WERI-Rb-1 (cell line): ENCODE results near the gene FGF12.

ENCODE experiments used
- DNase-seq: peaks from one replicate; pipeline ENCODE4 v3.0.0-alpha.2; 2020
- H3K27ac ChIP-seq: fragments of 250-450 bp; sonication (Bioruptor Pico); 2 replicates; pipeline ENCODE4 v1.5.1; 2020; ENCODE audit warnings: mild to moderate bottlenecking, moderate library complexity
- H3K27me3 ChIP-seq: fragments of 250-450 bp; sonication (Bioruptor Pico); 2 replicates; pipeline ENCODE4 v1.5.1; 2021; ENCODE audit warnings: mild to moderate bottlenecking, low read depth, moderate library complexity; ENCODE audit not compliant: insufficient read depth, severe bottlenecking
- H3K36me3 ChIP-seq: fragments of 250-450 bp; sonication (Bioruptor Pico); 2 replicates; pipeline ENCODE4 v1.5.1; 2020; ENCODE audit warnings: mild to moderate bottlenecking, moderate library complexity
- H3K4me3 ChIP-seq: 2 replicates; pipeline ENCODE4 v1.5.1; 2011; ENCODE audit warnings: low read depth, mild to moderate bottlenecking, control low read depth, low read length
- H3K9me3 ChIP-seq: fragments of 250-450 bp; sonication (Bioruptor Pico); 2 replicates; pipeline ENCODE4 v1.5.1; 2021; ENCODE audit warnings: mild to moderate bottlenecking, moderate library complexity; ENCODE audit not compliant: severe bottlenecking
- TF ChIP-seq, protein P1 (sequence below): IDR thresholded peaks from 2 replicates; pipeline ENCODE4 v1.5.1; 2011; ENCODE audit warnings: low read depth, mild to moderate bottlenecking, control low read depth, inconsistent platforms, low read length

The FGF12 gene

DNA sequence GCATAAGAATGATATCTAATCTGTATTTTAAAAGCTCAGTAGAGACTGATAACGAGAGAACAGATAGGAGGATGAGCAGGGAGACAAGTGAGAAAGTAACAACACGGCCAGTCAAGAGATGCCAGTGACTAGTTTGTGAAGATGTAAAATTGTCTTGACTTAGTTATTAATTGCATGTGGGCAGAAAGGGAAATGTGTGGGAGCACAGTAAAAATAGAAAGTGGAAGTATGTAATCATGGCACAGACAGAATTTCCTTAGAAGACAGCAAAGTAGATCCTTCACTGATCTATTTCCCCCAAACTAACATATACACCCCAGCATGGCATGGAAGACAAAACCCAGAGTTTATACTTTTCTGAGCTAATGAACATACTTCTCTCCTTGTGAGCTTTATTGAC is 344.5 kb downstream of the FGF12 start:
- Histone ChIP-seq H3K4me3 (no peak overlapping the region), H3K9me3 (no peaks in the 10 kb centered on the region), H3K27me3 (no peaks in the 10 kb centered on the region), H3K27ac (no peak overlapping the region), H3K36me3 (no peaks in the 10 kb centered on the region)
- DNase-seq = no peak
- TF ChIP-seq, protein P1, sequence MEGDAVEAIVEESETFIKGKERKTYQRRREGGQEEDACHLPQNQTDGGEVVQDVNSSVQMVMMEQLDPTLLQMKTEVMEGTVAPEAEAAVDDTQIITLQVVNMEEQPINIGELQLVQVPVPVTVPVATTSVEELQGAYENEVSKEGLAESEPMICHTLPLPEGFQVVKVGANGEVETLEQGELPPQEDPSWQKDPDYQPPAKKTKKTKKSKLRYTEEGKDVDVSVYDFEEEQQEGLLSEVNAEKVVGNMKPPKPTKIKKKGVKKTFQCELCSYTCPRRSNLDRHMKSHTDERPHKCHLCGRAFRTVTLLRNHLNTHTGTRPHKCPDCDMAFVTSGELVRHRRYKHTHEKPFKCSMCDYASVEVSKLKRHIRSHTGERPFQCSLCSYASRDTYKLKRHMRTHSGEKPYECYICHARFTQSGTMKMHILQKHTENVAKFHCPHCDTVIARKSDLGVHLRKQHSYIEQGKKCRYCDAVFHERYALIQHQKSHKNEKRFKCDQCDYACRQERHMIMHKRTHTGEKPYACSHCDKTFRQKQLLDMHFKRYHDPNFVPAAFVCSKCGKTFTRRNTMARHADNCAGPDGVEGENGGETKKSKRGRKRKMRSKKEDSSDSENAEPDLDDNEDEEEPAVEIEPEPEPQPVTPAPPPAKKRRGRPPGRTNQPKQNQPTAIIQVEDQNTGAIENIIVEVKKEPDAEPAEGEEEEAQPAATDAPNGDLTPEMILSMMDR = no peak

DNA sequence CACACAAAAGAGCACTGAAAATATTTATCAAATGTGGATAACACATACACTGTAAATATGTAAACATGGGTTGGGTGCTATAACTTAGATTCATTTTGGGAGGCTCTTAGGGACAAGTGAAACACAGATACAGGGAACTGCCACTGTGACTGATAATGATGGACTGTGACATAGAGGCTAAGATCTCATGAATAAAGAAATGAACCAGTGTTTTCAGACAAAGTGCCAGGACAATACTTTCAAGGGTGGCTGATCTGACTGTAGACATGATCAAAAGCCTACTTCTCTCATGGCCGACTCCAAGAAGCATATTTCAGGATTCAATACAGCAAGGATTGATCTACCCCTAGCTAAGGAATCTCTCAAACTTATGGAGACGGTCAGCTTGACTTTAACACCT is 353.8 kb downstream of the FGF12 start:
- H3K4me3 ChIP-seq = no peak overlapping the region
- TF ChIP-seq, protein P1 = no peak
- peak overlapping the region; percentile 85 for H3K27ac ChIP-seq

DNA sequence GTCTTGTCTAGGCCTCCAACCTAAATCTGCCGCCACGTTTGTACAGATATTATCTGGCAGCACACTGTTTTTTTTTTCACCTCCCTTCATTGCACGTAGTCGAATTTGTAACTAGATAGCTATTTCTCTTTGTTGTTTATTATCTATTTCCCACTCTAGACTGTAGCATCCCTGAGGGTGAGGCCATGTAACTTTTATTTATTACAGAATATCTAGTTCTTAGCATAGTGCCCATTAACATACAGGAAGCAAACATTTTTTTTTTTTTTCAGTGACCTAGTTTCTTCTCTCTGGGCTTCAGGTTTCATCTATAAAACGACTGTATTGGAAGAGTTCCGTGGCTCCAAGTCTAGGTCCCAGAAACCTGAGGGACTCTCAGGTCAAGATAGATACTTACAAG is 354.3 kb downstream of the FGF12 start:
- no peaks in the 10 kb centered on the region for H3K27me3 ChIP-seq
- peak overlapping the region; percentile 22; the same call in 1 of the 2 replicates for H3K4me3 ChIP-seq
- no peaks in the 10 kb centered on the region for H3K36me3 ChIP-seq
- H3K9me3 ChIP-seq = no peaks in the 10 kb centered on the region
- DNase-seq = no peak
- TF ChIP-seq, protein P1 = no peak
- H3K27ac ChIP-seq = peak overlapping the region; percentile 85

More for the DNA sequence above, 353.8 kb downstream of the FGF12 start:
- Histone ChIP-seq H3K9me3 (no peaks in the 10 kb centered on the region), H3K27me3 (no peaks in the 10 kb centered on the region), H3K36me3 (no peaks in the 10 kb centered on the region)
- no peak for DNase-seq

DNA sequence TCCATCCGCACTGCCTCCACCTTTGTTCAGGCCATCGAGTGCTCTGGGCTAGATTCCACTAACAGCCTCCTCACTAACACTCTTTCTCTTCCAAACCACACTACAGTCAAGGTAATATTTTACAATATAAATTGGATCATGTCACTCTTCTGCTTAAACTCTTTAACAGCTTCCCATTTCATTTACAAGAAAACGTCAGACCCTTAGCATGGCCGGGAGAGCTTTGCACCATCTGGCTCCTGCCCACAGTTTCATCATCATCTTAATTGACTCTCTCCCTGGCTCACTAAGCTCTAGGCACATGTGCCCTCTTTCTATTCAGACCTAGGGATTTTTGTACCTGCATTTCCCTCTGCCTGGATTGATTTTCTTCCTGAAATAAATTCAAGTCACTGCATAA is 354.7 kb downstream of the FGF12 start:
- Histone ChIP-seq H3K36me3 (no peaks in the 10 kb centered on the region), H3K4me3 (peak overlapping the region; percentile 26), H3K9me3 (no peaks in the 10 kb centered on the region), H3K27ac (peak overlapping the region; percentile 85), H3K27me3 (no peaks in the 10 kb centered on the region)
- TF ChIP-seq, protein P1 = no peak
- peak; percentile 69 for DNase-seq

DNA sequence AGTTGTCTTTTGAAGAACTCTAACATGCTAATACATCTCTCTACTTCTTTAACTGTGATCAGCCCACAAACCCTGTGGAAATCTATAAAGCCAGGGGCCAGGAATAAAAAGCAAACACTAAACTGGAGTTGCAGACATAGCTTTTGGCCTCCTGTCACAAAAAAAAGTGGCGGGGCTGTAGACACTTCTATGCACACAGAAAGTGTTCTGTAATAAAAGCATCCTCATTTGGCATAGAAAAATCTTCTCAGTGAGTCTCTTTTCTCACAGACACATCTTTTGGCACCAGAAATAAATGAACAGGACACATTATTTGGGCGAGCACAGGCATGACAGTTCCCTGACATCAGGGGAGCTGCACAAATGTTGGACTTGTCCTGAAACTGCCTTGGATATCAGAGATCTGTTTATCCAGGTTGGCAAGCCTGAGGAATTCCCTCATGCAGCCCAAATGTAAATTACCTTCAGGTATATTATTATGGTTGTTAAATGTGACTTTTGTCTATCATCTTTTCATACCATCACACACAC is 355.4 kb downstream of the FGF12 start:
- no peaks in the 10 kb centered on the region for H3K36me3 ChIP-seq

More for the DNA sequence above, 355.4 kb downstream of the FGF12 start:
- no peak for DNase-seq
- Histone ChIP-seq H3K27me3 (no peaks in the 10 kb centered on the region), H3K4me3 (peak overlapping the region; percentile 26), H3K27ac (peak overlapping the region; percentile 62), H3K9me3 (no peaks in the 10 kb centered on the region)
- TF ChIP-seq, protein P1 = no peak
